Measurements from ENCODE around the gene PARD6B.
"Not testable (repeated sequence)": the region's sequence is repeated elsewhere in the genome, so short reads cannot be mapped to it uniquely, and the experiment has no call there.

The PARD6B gene

DNA sequence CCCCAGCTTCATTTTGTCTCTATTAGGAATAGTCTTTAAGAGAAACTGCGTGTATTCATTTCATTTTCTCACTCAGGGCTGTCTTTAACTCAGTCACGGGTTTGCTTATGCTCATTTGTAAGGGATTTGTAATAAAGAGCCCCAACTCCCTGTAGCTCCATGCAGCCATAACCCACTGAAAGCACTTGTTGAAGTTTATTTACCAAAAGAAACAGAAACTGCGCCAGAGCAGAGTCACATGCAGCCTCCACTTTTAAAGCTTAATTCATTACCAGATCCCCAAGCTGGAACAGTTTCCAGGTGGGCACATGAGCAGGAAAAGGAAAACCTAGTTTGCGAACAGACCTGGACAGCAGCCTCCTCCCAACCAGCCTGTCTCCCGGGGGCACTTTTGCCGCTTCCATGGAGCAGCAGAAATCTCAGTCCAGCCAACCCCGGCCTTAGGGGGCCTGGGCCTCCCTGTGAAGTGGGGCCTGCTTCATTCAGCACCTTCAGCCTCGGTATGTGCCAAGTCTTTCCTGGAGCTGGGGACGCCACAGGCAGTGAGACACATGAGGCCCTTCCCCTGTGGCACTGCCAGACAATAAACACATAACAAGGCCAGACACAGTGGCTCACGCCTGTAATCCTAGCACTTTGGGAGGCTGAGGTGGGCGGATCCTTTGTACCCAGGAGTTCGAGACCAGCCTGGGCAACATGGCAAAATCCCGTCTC lies 68.0 kb downstream of the PARD6B start:
- Histone ChIP-seq H3K79me2 (ENCODE audit: insufficient read depth, low read length) (peaks cover 76% of the 10 kb centered on the region), H3F3A (ENCODE audit: insufficient read depth) (peaks cover 85% of the 10 kb centered on the region), H3K36me3 (ENCODE audit: low read length) (no peaks in the 10 kb centered on the region; the same call in 1 of the 2 replicates), H3K27me3 (ENCODE audit: low read length) (no peaks in the 10 kb centered on the region), H3K9ac (ENCODE audit: low read length) (peak overlapping the region; percentile 67), H3K27ac (ENCODE audit: low read depth, low read length) (peak overlapping the region; percentile 99), H3K9me3 (ENCODE audit: insufficient read depth, low read length) (no peaks in the 10 kb centered on the region), H4K20me1 (ENCODE audit: low read depth, low read length) (no peaks in the 10 kb centered on the region), H2AFZ (ENCODE audit: low read depth, low read length, severe bottlenecking) (no peak overlapping the region), H3K4me3 (ENCODE audit: insufficient read depth, low read length, poor library complexity, severe bottlenecking) (peak overlapping the region; percentile 48), H3K4me2 (ENCODE audit: low read depth, low read length, poor library complexity, severe bottlenecking) (peak overlapping the region; percentile 94), H3K9me2 (replicated peaks; ENCODE audit: insufficient read depth, low read length) (no peaks in the 10 kb centered on the region)
- TF ChIP-seq, protein P1, sequence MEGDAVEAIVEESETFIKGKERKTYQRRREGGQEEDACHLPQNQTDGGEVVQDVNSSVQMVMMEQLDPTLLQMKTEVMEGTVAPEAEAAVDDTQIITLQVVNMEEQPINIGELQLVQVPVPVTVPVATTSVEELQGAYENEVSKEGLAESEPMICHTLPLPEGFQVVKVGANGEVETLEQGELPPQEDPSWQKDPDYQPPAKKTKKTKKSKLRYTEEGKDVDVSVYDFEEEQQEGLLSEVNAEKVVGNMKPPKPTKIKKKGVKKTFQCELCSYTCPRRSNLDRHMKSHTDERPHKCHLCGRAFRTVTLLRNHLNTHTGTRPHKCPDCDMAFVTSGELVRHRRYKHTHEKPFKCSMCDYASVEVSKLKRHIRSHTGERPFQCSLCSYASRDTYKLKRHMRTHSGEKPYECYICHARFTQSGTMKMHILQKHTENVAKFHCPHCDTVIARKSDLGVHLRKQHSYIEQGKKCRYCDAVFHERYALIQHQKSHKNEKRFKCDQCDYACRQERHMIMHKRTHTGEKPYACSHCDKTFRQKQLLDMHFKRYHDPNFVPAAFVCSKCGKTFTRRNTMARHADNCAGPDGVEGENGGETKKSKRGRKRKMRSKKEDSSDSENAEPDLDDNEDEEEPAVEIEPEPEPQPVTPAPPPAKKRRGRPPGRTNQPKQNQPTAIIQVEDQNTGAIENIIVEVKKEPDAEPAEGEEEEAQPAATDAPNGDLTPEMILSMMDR (IDR thresholded peaks at IDR 0.05; ENCODE audit: insufficient read depth, low read length, poor library complexity, severe bottlenecking) = no peak
- TF ChIP-seq EZH2phosphoT487 (conservative IDR thresholded peaks at IDR 0.05; ENCODE audit: low read length) = no peak

DNA sequence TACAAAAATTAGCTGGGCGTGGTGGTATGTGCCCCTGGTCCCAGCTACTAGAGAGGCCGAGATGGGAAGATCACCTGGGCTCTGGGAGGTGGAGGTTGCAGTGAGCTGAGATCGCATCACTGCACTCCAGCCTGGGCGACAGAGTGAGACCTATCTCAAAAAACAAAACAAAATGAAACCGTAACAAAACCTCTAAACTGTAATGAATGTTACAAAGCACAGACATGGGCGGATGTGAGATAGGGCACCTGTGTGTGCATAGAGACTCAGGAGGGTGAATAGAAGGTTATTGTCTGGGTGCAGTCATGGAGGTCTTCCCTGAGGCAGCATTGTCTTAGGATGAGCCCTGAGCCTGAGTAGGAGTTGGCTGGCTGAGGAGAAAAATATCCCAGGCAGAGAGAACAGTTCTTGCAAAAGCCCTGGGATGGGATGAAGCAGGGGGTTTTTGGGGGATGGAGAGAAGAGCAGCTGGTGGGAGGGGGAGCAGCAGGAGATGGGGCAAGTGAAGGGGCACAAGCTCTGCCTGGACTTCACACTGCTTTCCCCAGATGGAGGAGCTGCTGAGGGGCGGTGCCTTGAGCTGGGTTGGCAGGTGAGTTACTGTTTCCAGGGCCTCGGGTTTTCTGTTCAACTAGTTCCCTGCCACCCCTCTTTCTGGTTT lies 68.6 kb downstream of the PARD6B start:
- H3K4me2 ChIP-seq (ENCODE audit: low read depth, low read length, poor library complexity, severe bottlenecking) = peak overlapping the region; percentile 94
- peaks cover 76% of the 10 kb centered on the region for H3K79me2 ChIP-seq (ENCODE audit: insufficient read depth, low read length)
- H3K36me3 ChIP-seq (ENCODE audit: low read length) = no peaks in the 10 kb centered on the region; the same call in 1 of the 2 replicates
- no peaks in the 10 kb centered on the region for H4K20me1 ChIP-seq (ENCODE audit: low read depth, low read length)
- peak overlapping the region; percentile 48 for H3K4me3 ChIP-seq (ENCODE audit: insufficient read depth, low read length, poor library complexity, severe bottlenecking)
- no peaks in the 10 kb centered on the region for H3K9me2 ChIP-seq (replicated peaks; ENCODE audit: insufficient read depth, low read length)
- H3K9me3 ChIP-seq (ENCODE audit: insufficient read depth, low read length) = no peaks in the 10 kb centered on the region
- peaks cover 89% of the 10 kb centered on the region for H3F3A ChIP-seq (ENCODE audit: insufficient read depth)
- H3K27ac ChIP-seq (ENCODE audit: low read depth, low read length) = peak overlapping the region; percentile 99
- H2AFZ ChIP-seq (ENCODE audit: low read depth, low read length, severe bottlenecking) = no peak overlapping the region
- TF ChIP-seq, protein P1 (IDR thresholded peaks at IDR 0.05; ENCODE audit: insufficient read depth, low read length, poor library complexity, severe bottlenecking) = no peak
- TF ChIP-seq EZH2phosphoT487 (conservative IDR thresholded peaks at IDR 0.05; ENCODE audit: low read length) = no peak
- H3K9ac ChIP-seq (ENCODE audit: low read length) = peak overlapping the region; percentile 67
- H3K27me3 ChIP-seq (ENCODE audit: low read length) = no peaks in the 10 kb centered on the region

DNA sequence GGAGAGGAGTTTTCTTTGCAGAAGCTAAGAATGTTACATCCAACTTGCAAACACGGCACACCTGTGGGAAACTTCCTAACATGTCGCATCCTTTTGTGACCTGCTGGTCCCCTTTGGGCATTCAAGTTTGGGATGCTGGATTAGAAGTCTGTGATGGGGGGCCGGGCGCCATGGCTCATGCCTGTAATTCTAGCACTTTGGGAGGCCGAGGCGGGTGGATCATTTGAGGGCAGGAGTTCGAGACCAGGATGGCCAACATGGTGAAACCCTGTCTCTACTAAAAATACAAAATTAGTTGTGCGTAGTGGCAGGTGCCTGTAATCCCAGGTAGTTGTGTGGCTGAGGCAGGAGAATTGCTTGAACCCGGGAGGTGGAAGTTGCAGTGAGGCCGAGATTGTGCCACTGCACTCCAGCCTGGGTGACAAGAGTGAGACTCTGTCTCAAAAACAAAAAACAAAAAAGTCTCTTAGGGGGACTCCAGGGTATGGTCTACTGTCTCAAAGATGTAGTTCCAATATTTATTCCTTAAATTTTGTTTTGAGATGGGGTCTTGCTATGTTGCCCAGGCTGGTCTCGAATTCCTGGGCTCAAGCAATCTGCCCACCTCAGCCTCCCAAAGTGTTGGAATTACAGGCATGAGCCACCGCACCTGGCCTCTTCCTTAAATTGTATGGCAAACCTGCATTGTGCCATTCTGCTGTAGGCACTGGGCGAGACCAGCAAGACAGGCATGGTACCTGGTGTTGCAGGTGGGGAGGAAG lies 69.8 kb downstream of the PARD6B start:
- not testable (repeated sequence) for H3K9me3 ChIP-seq (ENCODE audit: insufficient read depth, low read length); H4K20me1 ChIP-seq (ENCODE audit: low read depth, low read length); H2AFZ ChIP-seq (ENCODE audit: low read depth, low read length, severe bottlenecking); H3K9me2 ChIP-seq (replicated peaks; ENCODE audit: insufficient read depth, low read length); H3K36me3 ChIP-seq (ENCODE audit: low read length); H3K27me3 ChIP-seq (ENCODE audit: low read length)
- Histone ChIP-seq H3K9ac (ENCODE audit: low read length) (peak overlapping the region; percentile 67), H3K4me3 (ENCODE audit: insufficient read depth, low read length, poor library complexity, severe bottlenecking) (peak overlapping the region; percentile 42), H3K79me2 (ENCODE audit: insufficient read depth, low read length) (peaks cover 76% of the 10 kb centered on the region), H3K27ac (ENCODE audit: low read depth, low read length) (peak overlapping the region; percentile 99), H3F3A (ENCODE audit: insufficient read depth) (peaks cover 93% of the 10 kb centered on the region), H3K4me2 (ENCODE audit: low read depth, low read length, poor library complexity, severe bottlenecking) (peak overlapping the region; percentile 94)

Data from SU-DHL-6 (cell line).